Omental fat pad (tissue), 4 donors: ENCODE results near the gene NLRP5. TPM values are rescaled to one million over a fixed set of nuclear protein-coding genes. Genes with fewer than 3 reads are reported as not detected.
"Not testable (repeated sequence)": the region's sequence is repeated elsewhere in the genome, so short reads cannot be mapped to it uniquely, and the experiment has no call there.

ENCODE experiments used
- ATAC-seq: fragments of 150-250 bp; one replicate; pipeline ENCODE4 v1.9.1; 2016; ENCODE audit warnings: mild to moderate bottlenecking, moderate library complexity; ENCODE audit not compliant: low FRiP score
- DNase-seq: peaks from one replicate; pipeline ENCODE4 v3.0.0-alpha.2; 2019; ENCODE audit warnings: low spot score
- CTCF ChIP-seq, 3 donors: fragments of 450-650 bp; IDR thresholded peaks; one replicate each; pipeline ENCODE4 v1.5.1; 2016 to 2017; ENCODE audit warnings: antibody characterized with exemption in 3 of 3, mild to moderate bottlenecking in 3 of 3, moderate library complexity in 2 of 3
- total RNA-seq, 4 donors: library from RNA; depleted of rRNA; stranded (reverse); fragments of >200 nt; gene quantifications; one replicate each; pipeline ENCODE4 v1.1.0, GENCODE V29; 2016

The NLRP5 gene
- total RNA-seq: not detected

- no peak for ATAC-seq
- DNase-seq: no peak
- no peak for TF ChIP-seq CTCF (IDR thresholded peaks at IDR 0.05)
These were observed at the start of gene NLRP5 for GRCh38 chr19:55986487-55986886. Gene NLRP5 (plus strand): TSS chr19:55986775.

- DNase-seq: no peak
- TF ChIP-seq CTCF (IDR thresholded peaks at IDR 0.05): no peak
- ATAC-seq: no peak
These were observed 47.4 kb upstream of the NLRP5 start for GRCh38 chr19:55939206-55939605.

GRCh38 chr19:55940306-55940705, 46.3 kb upstream of the NLRP5 start:
- no peak for ATAC-seq
- DNase-seq: no peak

GRCh38 chr19:55947532-55947931, 39.0 kb upstream of the NLRP5 start, which contains the start of gene NLRP8:
Gene NLRP8 (plus strand): TSS chr19:55947832.
- TF ChIP-seq CTCF (IDR thresholded peaks at IDR 0.05): no peak
- DNase-seq: no peak
- ATAC-seq: no peak

More at GRCh38 chr19:55940306-55940705, 46.3 kb upstream of the NLRP5 start:
- no peak for TF ChIP-seq CTCF (IDR thresholded peaks at IDR 0.05)

GRCh38 chr19:55950566-55950965, 36.0 kb upstream of the NLRP5 start:
- not testable (repeated sequence) for DNase-seq, ATAC-seq

GRCh38 chr19:55956431-55956830, 30.1 kb upstream of the NLRP5 start:
- no peak for ATAC-seq
- no peak for TF ChIP-seq CTCF (IDR thresholded peaks at IDR 0.05)

GRCh38 chr19:55958356-55958755, 28.2 kb upstream of the NLRP5 start:
- DNase-seq: no peak

More at GRCh38 chr19:55956431-55956830, 30.1 kb upstream of the NLRP5 start:
- DNase-seq: no peak

More at GRCh38 chr19:55958356-55958755, 28.2 kb upstream of the NLRP5 start:
- ATAC-seq: no peak
- TF ChIP-seq CTCF (IDR thresholded peaks at IDR 0.05): no peak
